ENCODE results near the gene ZNF408.

ZNF408 gene

GRCh38 chr11:46682773-46683752, 17.8 kb upstream of the ZNF408 start:
- no peak overlapping the region for H3K27ac ChIP-seq

GRCh38 chr11:46684367-46684766, 16.5 kb upstream of the ZNF408 start:
- H3K27ac ChIP-seq: no peak overlapping the region
- no peak for TF ChIP-seq CTCF (conservative IDR thresholded peaks at IDR 0.05)

More at GRCh38 chr11:46682773-46683752, 17.8 kb upstream of the ZNF408 start:
- TF ChIP-seq CTCF (conservative IDR thresholded peaks at IDR 0.05): no peak

GRCh38 chr11:46686886-46687795, 13.7 kb upstream of the ZNF408 start:
- no peak for TF ChIP-seq CTCF (conservative IDR thresholded peaks at IDR 0.05)
- no peak overlapping the region for H3K27ac ChIP-seq

GRCh38 chr11:46690702-46691101, 10.1 kb upstream of the ZNF408 start:
- TF ChIP-seq CTCF (conservative IDR thresholded peaks at IDR 0.05): no peak
- peak overlapping the region; percentile 48 for H3K27ac ChIP-seq

GRCh38 chr11:46692450-46692849, 8.4 kb upstream of the ZNF408 start:
- no peak overlapping the region for H3K27ac ChIP-seq
- no peak for TF ChIP-seq CTCF (conservative IDR thresholded peaks at IDR 0.05)

GRCh38 chr11:46693597-46694012, 7.2 kb upstream of the ZNF408 start:
- TF ChIP-seq CTCF (conservative IDR thresholded peaks at IDR 0.05): no peak
- no peak overlapping the region for H3K27ac ChIP-seq

- H3K27ac ChIP-seq: no peak overlapping the region
Measured at GRCh38 chr11:46694072-46694471, 6.8 kb upstream of the ZNF408 start.

More at GRCh38 chr11:46694072-46694471, 6.8 kb upstream of the ZNF408 start:
- no peak for TF ChIP-seq CTCF (conservative IDR thresholded peaks at IDR 0.05)
